SK-N-SH (cell line): ENCODE results near the gene UBE3C. TPM values are rescaled to one million over a fixed set of nuclear protein-coding genes. Genes with fewer than 3 reads are reported as not detected.
"Not testable (repeated sequence)": the region's sequence is repeated elsewhere in the genome, so short reads cannot be mapped to it uniquely, and the experiment has no call there.

Experiments
- CTCF ChIA-PET: fragments of 300-600, 350-600 bp; formaldehyde crosslinking; extraction: SDS; loops from one replicate; lab custom pipeline; 2021; lab: Yijun Ruan, JAX
- POLR2A ChIA-PET: fragments of 350-600 bp; sonication (Branson Sonifier 250); formaldehyde crosslinking; extraction: SDS; loops from one replicate; lab custom pipeline; 2020; ENCODE audit warnings: antibody characterized with exemption, inconsistent platforms; lab: Yijun Ruan, JAX
- DNase-seq: peaks from one replicate; pipeline ENCODE4 v3.0.0; 2012
- H2AFZ ChIP-seq: fragments of 200-600 bp; sonication (generic); 2 replicates; pipeline ENCODE4 v1.8.1; 2016; ENCODE audit warnings: antibody characterized with exemption, mild to moderate bottlenecking, low read depth
- H3F3A ChIP-seq: fragments of 200-600 bp; sonication (generic); replicated peaks from 2 replicates; pipeline ENCODE3; 2016; ENCODE audit warnings: antibody characterized with exemption, mild to moderate bottlenecking; ENCODE audit not compliant: insufficient read depth
- H3K27ac ChIP-seq, 2 experiments: fragments of 200-500 bp in 1 of 2; fragments of 200-600 bp in 1 of 2; sonication (Bioruptor generic) in 1 of 2; sonication (generic), shearing (Covaris generic) in 1 of 2; 2 replicates each; pipeline versions ENCODE4 v1.5.1 to v1.6.1; 2014 to 2016; ENCODE audit warnings: low read depth in 2 of 2, inconsistent platforms in 1 of 2, low read length in 1 of 2, mild to moderate bottlenecking in 1 of 2, mixed read lengths in 1 of 2
- H3K27me3 ChIP-seq: fragments of 200-600 bp; sonication (generic), shearing (Covaris generic); 2 replicates; pipeline ENCODE4 v1.6.1; 2016; ENCODE audit warnings: mixed run types; ENCODE audit not compliant: insufficient read depth
- H3K36me3 ChIP-seq, 2 experiments: fragments of 200-500 bp in 1 of 2; fragments of 200-600 bp in 1 of 2; sonication (Bioruptor generic) in 1 of 2; sonication (generic) in 1 of 2; replicated peaks in 1 of 2; 2 replicates each; pipeline versions ENCODE3 to v1.5.1; 2014 to 2016; ENCODE audit warnings: low read length in 1 of 2, mild to moderate bottlenecking in 1 of 2; ENCODE audit not compliant: insufficient read depth in 2 of 2, control insufficient read depth in 1 of 2
- H3K4me1 ChIP-seq, 2 experiments: fragments of 200-500 bp in 1 of 2; fragments of 200-600 bp in 1 of 2; sonication (Bioruptor generic) in 1 of 2; sonication (generic), shearing (Covaris generic) in 1 of 2; 2 replicates each; pipeline versions ENCODE4 v1.5.1 to v1.6.1; 2014 to 2016; ENCODE audit warnings: low read depth in 1 of 2, low read length in 1 of 2, mixed run types in 1 of 2; ENCODE audit not compliant: insufficient read depth in 2 of 2, control insufficient read depth in 1 of 2
- H3K4me2 ChIP-seq: fragments of 200-600 bp; sonication (generic), shearing (Covaris generic); 2 replicates; pipeline ENCODE4 v1.6.1; 2017; ENCODE audit warnings: mixed run types
- H3K4me3 ChIP-seq, 2 experiments: fragments of 200-500 bp in 1 of 2; fragments of 200-600 bp in 1 of 2; sonication (Bioruptor generic) in 1 of 2; sonication (generic), shearing (Covaris generic) in 1 of 2; 2 replicates each; pipeline versions ENCODE4 v1.5.1 to v1.8.1; 2014 to 2016; ENCODE audit warnings: low read depth in 2 of 2, inconsistent platforms in 1 of 2, low read length in 1 of 2, mild to moderate bottlenecking in 1 of 2, mixed read lengths in 1 of 2, moderate library complexity in 1 of 2
- H3K79me2 ChIP-seq: fragments of 200-600 bp; sonication (generic); 2 replicates; pipeline ENCODE4 v1.8.1; 2017; ENCODE audit warnings: mild to moderate bottlenecking; ENCODE audit not compliant: insufficient read depth
- H3K9ac ChIP-seq: fragments of 200-600 bp; sonication (generic); 2 replicates; pipeline ENCODE4 v1.6.1; 2017; ENCODE audit warnings: mixed run types
- H3K9me2 ChIP-seq: fragments of 200-600 bp; sonication (generic); 2 replicates; pipeline ENCODE4 v1.6.1; 2017; ENCODE audit warnings: mixed run types
- H3K9me3 ChIP-seq: fragments of 200-600 bp; sonication (generic); 2 replicates; pipeline ENCODE4 v1.6.1; 2017; ENCODE audit warnings: mixed run types, mild to moderate bottlenecking, moderate library complexity
- H4K20me1 ChIP-seq: fragments of 200-600 bp; sonication (generic); 2 replicates; pipeline ENCODE4 v1.6.1; 2017; ENCODE audit warnings: mild to moderate bottlenecking, mixed run types; ENCODE audit not compliant: insufficient read depth
- ELF1 ChIP-seq: IDR thresholded peaks from 2 replicates; pipeline ENCODE4 v1.4.0; 2012
- EP300 ChIP-seq, 2 experiments: IDR thresholded peaks; 2 replicates each; pipeline versions ENCODE4 v1.4.0 to v1.6.1; 2012; ENCODE audit warnings: borderline replicate concordance in 1 of 2, low read depth in 1 of 2, low read length in 1 of 2
- EZH2phosphoT487 ChIP-seq: fragments of 200-600 bp; sonication (generic); IDR thresholded peaks from 2 replicates; pipeline ENCODE4 v1.6.1; 2017; ENCODE audit warnings: low read depth, mixed run types, mild to moderate bottlenecking, antibody characterized with exemption, moderate library complexity, borderline replicate concordance
- FOSL2 ChIP-seq: IDR thresholded peaks from 2 replicates; pipeline ENCODE4 v1.4.0; 2012; ENCODE audit warnings: low read depth, mild to moderate bottlenecking, moderate library complexity, borderline replicate concordance
- FOXJ3 ChIP-seq: sonication (generic); formaldehyde crosslinking; IDR thresholded peaks from 2 replicates; pipeline ENCODE4 v1.5.1; 2020; ENCODE audit warnings: mild to moderate bottlenecking, missing genetic modification reagents
- GATA2 ChIP-seq: sonication (generic); formaldehyde crosslinking; IDR thresholded peaks from 2 replicates; pipeline ENCODE4 v1.5.0; 2020; ENCODE audit warnings: mild to moderate bottlenecking, missing genetic modification reagents
- JUND ChIP-seq: IDR thresholded peaks from 2 replicates; pipeline ENCODE4 v1.4.0; 2012
- MEF2A ChIP-seq: IDR thresholded peaks from 2 replicates; pipeline ENCODE4 v1.4.0; 2012; ENCODE audit warnings: low read depth, borderline replicate concordance
- MXI1 ChIP-seq: IDR thresholded peaks from 2 replicates; pipeline ENCODE4 v1.6.1; 2012; ENCODE audit warnings: mild to moderate bottlenecking, low read depth, low read length, improper control_type of control experiment
- NFIC ChIP-seq: IDR thresholded peaks from 2 replicates; pipeline ENCODE4 v1.4.0; 2012; ENCODE audit warnings: borderline replicate concordance
- PBX3 ChIP-seq: IDR thresholded peaks from 2 replicates; pipeline ENCODE4; 2012
- POLR2AphosphoS5 ChIP-seq: IDR thresholded peaks from 2 replicates; pipeline ENCODE4 v1.6.1; 2012; ENCODE audit warnings: low read depth, low read length
- RAD21 ChIP-seq: IDR thresholded peaks from 2 replicates; pipeline ENCODE4 v1.6.1; 2012; ENCODE audit warnings: mild to moderate bottlenecking, low read length
- RFX5 ChIP-seq: IDR thresholded peaks from 2 replicates; pipeline ENCODE4 v1.6.1; 2012; ENCODE audit warnings: mild to moderate bottlenecking, improper control_type of control experiment, low read length
- RXRA ChIP-seq: IDR thresholded peaks from 2 replicates; pipeline ENCODE4 v1.4.0; 2012; ENCODE audit warnings: low read depth, mild to moderate bottlenecking, borderline replicate concordance
- SMC3 ChIP-seq: IDR thresholded peaks from 2 replicates; pipeline ENCODE4 v1.6.1; 2012; ENCODE audit warnings: low read depth, low read length, improper control_type of control experiment
- TAF1 ChIP-seq: IDR thresholded peaks from 2 replicates; pipeline ENCODE4 v1.6.1; 2012; ENCODE audit warnings: low read depth, mild to moderate bottlenecking, low read length, moderate library complexity, borderline replicate concordance
- TEAD4 ChIP-seq: IDR thresholded peaks from 2 replicates; pipeline ENCODE4 v1.4.0; 2012; ENCODE audit warnings: mild to moderate bottlenecking, borderline replicate concordance; ENCODE audit not compliant: insufficient read depth
- WGBS: methylation state at CpG from one replicate; pipeline ENCODE4 v1.1.6; 2017; ENCODE audit warnings: low lambda C conversion rate; 5-methylcytosine and 5-hydroxymethylcytosine counted together
- polyA plus RNA-seq, 3 experiments: library from polyadenylated mRNA; depleted of rRNA; stranded (reverse); fragments of >200 nt; gene quantifications; 2 replicates each; pipeline ENCODE4 v1.2.3, GENCODE V29; 2012
- TF ChIP-seq, protein P1 (sequence below): fragments of 150-350 bp; IDR thresholded peaks from 2 replicates; pipeline ENCODE4 v1.6.1; 2017; ENCODE audit warnings: antibody characterized with exemption, low read length, low read depth, borderline replicate concordance
- TF ChIP-seq, protein P2 (sequence below): IDR thresholded peaks from 2 replicates; pipeline ENCODE4 v1.4.0; 2012; ENCODE audit warnings: low read depth, borderline replicate concordance

UBE3C gene
- polyA plus RNA-seq, 1 of the 3 experiments (the other 2 are of a cell fraction), result 48.4 TPM

- CTCF ChIA-PET, result interaction anchor here (0.7 to 1.6 kb wide), 4 partner anchors 14 to 237 kb away, joined by 3 read pairs; no protein-coding TSS in a partner anchor
- H3F3A ChIP-seq, H3K4me3 ChIP-seq, DNase-seq, H3K4me2 ChIP-seq, H3K9ac ChIP-seq, H3K9me3 ChIP-seq, H3K27ac ChIP-seq, H2AFZ ChIP-seq, H3K4me1 ChIP-seq, POLR2A ChIA-PET, H3K9me2 ChIP-seq, H3K79me2 ChIP-seq, H4K20me1 ChIP-seq, H3K36me3 ChIP-seq: not testable (repeated sequence)
- 41% methylated on average over 2 of the region's 2 CpGs for WGBS
- H3K27me3 ChIP-seq, result peaks cover 14% of the 10 kb centered on the region
Observed at GRCh38 chr7:157130849-157131248, 7.9 kb upstream of the UBE3C start.

GRCh38 chr7:157132796-157133195, 5.9 kb upstream of the UBE3C start:
- Histone ChIP-seq H3F3A (peaks cover 2% of the 10 kb centered on the region), H3K4me2 (no peak overlapping the region), H3K36me3 (no peaks in the 10 kb centered on the region), H3K9me2 (no peaks in the 10 kb centered on the region), H3K9me3 (no peaks in the 10 kb centered on the region), H3K9ac (no peak overlapping the region), H3K27ac (no peak overlapping the region), H2AFZ (no peak overlapping the region), H3K79me2 (no peaks in the 10 kb centered on the region), H3K4me3 (no peak overlapping the region), H3K4me1 (no peaks in the 10 kb centered on the region), H4K20me1 (no peaks in the 10 kb centered on the region), H3K27me3 (peaks cover 14% of the 10 kb centered on the region)
- no peak for DNase-seq
- ChIA-PET POLR2A (no interaction called here), CTCF (interaction anchor here (0.8 to 1.9 kb wide), 3 partner anchors 92 to 162 kb away, joined by 3 to 4 read pairs (median 3); no protein-coding TSS in a partner anchor)
- 35% methylated on average over 5 of the region's 5 CpGs for WGBS
- no peak for TF ChIP-seq ELF1
- no peak for TF ChIP-seq POLR2AphosphoS5
- TF ChIP-seq NFIC, result no peak
- no peak for TF ChIP-seq SMC3
- TF ChIP-seq MXI1, result no peak
- TF ChIP-seq RFX5, result no peak
- TF ChIP-seq TAF1, result no peak
- TF ChIP-seq FOSL2, result no peak
- no peak for TF ChIP-seq FOXJ3
- TF ChIP-seq PBX3, result no peak
- no peak for TF ChIP-seq EZH2phosphoT487

GRCh38 chr7:157133304-157133703, 5.4 kb upstream of the UBE3C start:
- peaks cover 0 to 3% of the 10 kb centered on the region in 2 experiments; a peak in 2 of 4 replicates for H3K4me1 ChIP-seq
- peaks cover 2% of the 10 kb centered on the region for H3F3A ChIP-seq
- TF ChIP-seq MXI1, result no peak
- TF ChIP-seq MEF2A, result no peak
- TF ChIP-seq RFX5, result no peak
- TF ChIP-seq EP300 (IDR thresholded peaks at IDR 0.05; ENCODE audit: borderline replicate concordance in 1 of 2, low read depth in 1 of 2, low read length in 1 of 2), result no peak
- no peak for TF ChIP-seq FOSL2
- no peak for TF ChIP-seq TAF1
- no peak for TF ChIP-seq EZH2phosphoT487
- no peak for TF ChIP-seq NFIC
- TF ChIP-seq RXRA, result no peak
- TF ChIP-seq SMC3, result no peak
- TF ChIP-seq, protein P1, sequence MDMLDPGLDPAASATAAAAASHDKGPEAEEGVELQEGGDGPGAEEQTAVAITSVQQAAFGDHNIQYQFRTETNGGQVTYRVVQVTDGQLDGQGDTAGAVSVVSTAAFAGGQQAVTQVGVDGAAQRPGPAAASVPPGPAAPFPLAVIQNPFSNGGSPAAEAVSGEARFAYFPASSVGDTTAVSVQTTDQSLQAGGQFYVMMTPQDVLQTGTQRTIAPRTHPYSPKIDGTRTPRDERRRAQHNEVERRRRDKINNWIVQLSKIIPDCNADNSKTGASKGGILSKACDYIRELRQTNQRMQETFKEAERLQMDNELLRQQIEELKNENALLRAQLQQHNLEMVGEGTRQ, result no peak
- TF ChIP-seq, protein P2, sequence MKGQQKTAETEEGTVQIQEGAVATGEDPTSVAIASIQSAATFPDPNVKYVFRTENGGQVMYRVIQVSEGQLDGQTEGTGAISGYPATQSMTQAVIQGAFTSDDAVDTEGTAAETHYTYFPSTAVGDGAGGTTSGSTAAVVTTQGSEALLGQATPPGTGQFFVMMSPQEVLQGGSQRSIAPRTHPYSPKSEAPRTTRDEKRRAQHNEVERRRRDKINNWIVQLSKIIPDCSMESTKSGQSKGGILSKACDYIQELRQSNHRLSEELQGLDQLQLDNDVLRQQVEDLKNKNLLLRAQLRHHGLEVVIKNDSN, result no peak
- TF ChIP-seq RAD21, result no peak
- TF ChIP-seq GATA2, result no peak
- TF ChIP-seq TEAD4, result no peak
- TF ChIP-seq JUND, result no peak

More at GRCh38 chr7:157133304-157133703, 5.4 kb upstream of the UBE3C start:
- 56% methylated on average over 2 of the region's 2 CpGs for WGBS
- Histone ChIP-seq H3K9ac (no peak overlapping the region), H3K9me3 (no peaks in the 10 kb centered on the region), H3K9me2 (no peaks in the 10 kb centered on the region), H3K27ac (no peak overlapping the region), H2AFZ (no peak overlapping the region), H4K20me1 (no peaks in the 10 kb centered on the region), H3K4me3 (no peak overlapping the region), H3K4me2 (no peak overlapping the region), H3K27me3 (peaks cover 14% of the 10 kb centered on the region), H3K79me2 (no peaks in the 10 kb centered on the region), H3K36me3 (no peaks in the 10 kb centered on the region)
- DNase-seq, result no peak
- ChIA-PET POLR2A (no interaction called here), CTCF (interaction anchor here (0.8 to 1.9 kb wide), 2 partner anchors 91 to 117 kb away, joined by 3 to 4 read pairs; no protein-coding TSS in a partner anchor)
